GM19324 (cell line): ENCODE results near the gene PLSCR1.
A peak's percentile ranks its signal among the peaks of the same experiment; 100 is the strongest.
"Not testable (repeated sequence)": the region's sequence is repeated elsewhere in the genome, so short reads cannot be mapped to it uniquely, and the experiment has no call there.

Experiments
- ATAC-seq: cut with Tn5 transposase; IDR thresholded peaks from one replicate; pipeline ENCODE4 v1.9.1; 2021; ENCODE audit warnings: mild to moderate bottlenecking, moderate library complexity; ENCODE audit not compliant: unreplicated experiment, low FRiP score

PLSCR1 gene

DNA sequence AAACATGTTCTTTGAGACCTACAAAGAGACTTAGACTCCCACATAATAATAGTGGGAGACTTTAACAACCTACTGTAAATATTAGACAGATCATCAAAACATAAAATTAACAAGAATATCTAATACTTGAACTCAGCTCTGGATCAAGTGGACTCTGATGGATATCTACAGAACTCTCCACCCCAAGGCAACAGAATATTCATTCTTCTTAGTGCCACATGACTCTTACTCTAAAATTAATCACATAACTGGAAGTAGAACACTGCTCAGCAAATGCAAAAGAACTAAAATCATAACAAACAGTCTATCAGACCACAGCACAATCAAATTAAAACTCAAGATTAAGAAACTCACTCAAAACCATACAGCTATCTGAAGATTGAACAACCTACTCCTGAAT lies 59.1 kb downstream of the PLSCR1 start:
- no peak for ATAC-seq

GRCh38 chr3:146476094-146476740 lies 68.2 kb downstream of the PLSCR1 start:
- no peak for ATAC-seq

GRCh38 chr3:146474976-146475375 lies 69.4 kb downstream of the PLSCR1 start:
- ATAC-seq, result not testable (repeated sequence)

DNA sequence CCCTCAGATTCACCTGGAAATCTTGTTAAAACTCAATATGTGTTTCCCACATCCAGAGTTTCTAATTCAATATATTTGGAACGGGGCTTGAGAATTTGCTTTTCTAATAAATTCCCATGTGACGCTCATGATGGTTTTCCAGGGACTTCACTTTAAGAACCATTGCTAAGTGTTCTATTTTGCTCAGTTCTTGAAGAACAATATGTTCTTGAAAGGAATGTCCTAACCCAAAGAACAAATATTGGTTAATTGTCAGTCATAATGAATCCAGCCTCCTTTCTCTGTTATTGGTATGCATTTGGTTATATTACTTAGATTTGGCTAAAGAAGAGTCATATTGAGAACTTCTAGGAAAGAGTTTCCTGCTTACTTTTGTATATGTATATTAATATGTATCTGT lies 70.7 kb downstream of the PLSCR1 start:
- no peak for ATAC-seq

DNA sequence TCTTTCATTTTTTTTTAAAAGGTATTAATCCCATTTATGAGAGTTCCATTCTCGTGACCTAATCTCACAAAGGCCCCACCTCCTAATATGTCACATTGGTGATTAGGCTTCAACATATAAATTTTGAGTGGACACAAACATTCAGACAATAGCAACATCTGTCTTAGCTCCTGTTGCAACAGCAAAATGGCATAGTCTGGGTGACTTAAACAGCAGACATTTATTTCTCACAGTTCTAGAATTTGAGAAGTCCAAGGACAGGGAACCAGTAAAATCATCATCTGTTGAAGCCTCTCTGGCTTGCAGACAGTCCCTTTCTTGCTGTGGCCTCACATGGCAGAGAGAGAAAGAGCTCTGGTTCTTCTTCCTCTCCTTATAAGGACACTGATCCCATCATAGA lies 71.8 kb downstream of the PLSCR1 start:
- ATAC-seq, result no peak

- ATAC-seq, result no peak
These were observed 73.4 kb downstream of the PLSCR1 start for GRCh38 chr3:146471012-146471411.

- ATAC-seq, result no peak
These were observed 73.9 kb downstream of the PLSCR1 start for GRCh38 chr3:146470425-146470990.

- ATAC-seq, result peak; percentile 99
These were observed 75.0 kb downstream of the PLSCR1 start, which contains the start of gene PLSCR2 for GRCh38 chr3:146469150-146470017. Gene PLSCR2, minus strand, starts transcription at chr3:146469561. Its CDS starts 9,657 bp downstream, at chr3:146459904.

- ATAC-seq, result no peak
These were observed 75.7 kb downstream of the PLSCR1 start for GRCh38 chr3:146468671-146469149.

- ATAC-seq, result no peak
These were observed 76.2 kb downstream of the PLSCR1 start for GRCh38 chr3:146468234-146468633.

- ATAC-seq, result no peak
These were observed 77.8 kb downstream of the PLSCR1 start for GRCh38 chr3:146466604-146467003.

DNA sequence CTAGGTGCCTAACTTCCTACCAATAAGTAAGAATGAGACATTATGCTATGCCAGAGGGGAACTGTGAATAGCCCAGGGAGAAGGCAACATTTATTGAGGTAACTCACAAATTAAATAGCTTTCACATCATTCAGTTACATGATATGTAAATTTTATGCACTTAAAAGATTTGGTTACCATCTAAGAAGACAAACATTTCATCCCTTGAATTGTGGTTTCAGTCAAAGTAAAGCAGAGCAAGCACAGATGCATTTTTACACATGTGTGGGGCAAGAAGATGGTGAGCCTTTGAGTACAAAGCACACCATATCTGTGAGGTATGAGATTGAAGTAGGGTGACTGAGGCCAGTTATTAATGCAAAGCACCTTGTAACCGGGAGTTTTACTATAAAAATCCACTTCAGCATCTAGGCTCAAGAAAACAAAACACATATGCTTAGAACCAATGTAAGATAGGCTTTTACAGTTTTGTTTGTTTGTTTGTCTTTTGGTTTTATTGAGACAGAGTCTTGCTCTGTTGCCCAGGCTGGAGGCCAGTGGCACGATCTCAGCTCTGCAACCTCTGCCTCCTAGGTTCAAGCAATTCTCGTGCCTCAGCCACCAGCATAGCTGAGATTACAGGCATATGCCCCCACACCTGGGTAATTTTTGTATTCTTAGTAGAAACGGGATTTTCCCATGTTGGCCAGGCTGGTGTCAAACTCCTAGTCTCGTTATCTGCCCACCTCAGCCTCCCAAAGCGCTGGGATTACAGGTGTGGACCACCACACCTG lies 78.5 kb downstream of the PLSCR1 start:
- ATAC-seq, result no peak
